ENCODE measurements around the gene CFAP68.

GRCh38 chr11:111878849-111879636, at the start of gene CFAP68, which contains the start of gene FDXACB1:
- peak in 3 of 4 donors; percentile 80 to 85 (median 81) for TF ChIP-seq EP300 (IDR thresholded peaks at IDR 0.05)
- peak; percentile 83 to 95 (median 94) for TF ChIP-seq POLR2AphosphoS5 (IDR thresholded peaks at IDR 0.05)
- TF ChIP-seq CTCF (IDR thresholded peaks at IDR 0.05), result peak; percentile 96 to 99 (median 98)
- peak; percentile 70 to 81 for TF ChIP-seq POLR2A (IDR thresholded peaks at IDR 0.05)

Data from sigmoid colon (tissue), 4 donors.